H9 (cell line): ENCODE results near the gene TOB2. TPM values are rescaled to one million over a fixed set of nuclear protein-coding genes. Genes with fewer than 3 reads are reported as not detected.

Experiments used
- DNase-seq: peaks from one replicate; pipeline ENCODE4 v3.0.0-alpha.2; 2017
- H2AFZ ChIP-seq: one replicate; pipeline ENCODE4 v1.6.1; 2013; ENCODE audit warnings: mild to moderate bottlenecking, low read length, control low read depth, moderate library complexity
- H2AK5ac ChIP-seq: 2 replicates; pipeline ENCODE4 v1.6.1; 2013; ENCODE audit warnings: low read length, control low read depth, mixed read lengths; ENCODE audit not compliant: insufficient read length
- H2BK120ac ChIP-seq: one replicate; pipeline ENCODE4 v1.6.1; 2013; ENCODE audit warnings: low read depth, mild to moderate bottlenecking, low read length, control low read depth, inconsistent platforms; ENCODE audit not compliant: poor library complexity, severe bottlenecking
- H2BK12ac ChIP-seq: 2 replicates; pipeline ENCODE4 v1.6.1; 2013; ENCODE audit warnings: low read length, control low read depth, mixed read lengths, low read depth; ENCODE audit not compliant: insufficient read length
- H2BK15ac ChIP-seq: 2 replicates; pipeline ENCODE4 v1.6.1; 2013; ENCODE audit warnings: low read depth, low read length, control low read depth
- H2BK20ac ChIP-seq: one replicate; pipeline ENCODE4 v1.6.1; 2013; ENCODE audit warnings: low read depth, mild to moderate bottlenecking, low read length, control low read depth, inconsistent platforms; ENCODE audit not compliant: poor library complexity, severe bottlenecking
- H2BK5ac ChIP-seq: 2 replicates; pipeline ENCODE4 v1.6.1; 2013; ENCODE audit warnings: low read length, control low read depth, mixed read lengths; ENCODE audit not compliant: insufficient read length
- H3K14ac ChIP-seq: 2 replicates; pipeline ENCODE4 v1.6.1; 2013; ENCODE audit warnings: low read length, control low read depth; ENCODE audit not compliant: insufficient read depth
- H3K18ac ChIP-seq: 2 replicates; pipeline ENCODE4 v1.6.1; 2013; ENCODE audit warnings: low read depth, mild to moderate bottlenecking, mixed read lengths, low read length, control low read depth; ENCODE audit not compliant: insufficient read length
- H3K23ac ChIP-seq: 2 replicates; pipeline ENCODE4 v1.6.1; 2013; ENCODE audit warnings: low read length, control low read depth, mixed read lengths, low read depth; ENCODE audit not compliant: insufficient read length
- H3K23me2 ChIP-seq: 2 replicates; pipeline ENCODE4 v1.6.1; 2013; ENCODE audit warnings: low read depth, mild to moderate bottlenecking, mixed read lengths, low read length, control low read depth; ENCODE audit not compliant: insufficient read length, poor library complexity, severe bottlenecking
- H3K27ac ChIP-seq: 2 replicates; pipeline ENCODE4 v1.5.1; 2013; ENCODE audit warnings: low read length, control low read depth, mixed read lengths, low read depth; ENCODE audit not compliant: insufficient read length
- H3K27me3 ChIP-seq: 2 replicates; pipeline ENCODE4 v1.6.1; 2013; ENCODE audit warnings: low read length, control low read depth, inconsistent platforms; ENCODE audit not compliant: insufficient read depth
- H3K4ac ChIP-seq: 2 replicates; pipeline ENCODE4 v1.6.1; 2013; ENCODE audit warnings: low read depth, mild to moderate bottlenecking, control low read depth, inconsistent platforms, low read length, moderate library complexity
- H3K4me1 ChIP-seq: 2 replicates; pipeline ENCODE4 v1.6.1; 2013; ENCODE audit warnings: low read length, control low read depth, inconsistent platforms; ENCODE audit not compliant: insufficient read depth
- H3K4me2 ChIP-seq: 2 replicates; pipeline ENCODE4 v1.6.1; 2013; ENCODE audit warnings: low read length, control low read depth, mixed read lengths; ENCODE audit not compliant: insufficient read length, insufficient read depth
- H3K56ac ChIP-seq: 2 replicates; pipeline ENCODE4 v1.6.1; 2013; ENCODE audit warnings: low read depth, mild to moderate bottlenecking, mixed read lengths, low read length, control low read depth; ENCODE audit not compliant: insufficient read length
- H3K79me1 ChIP-seq: 2 replicates; pipeline ENCODE4 v1.6.1; 2013; ENCODE audit warnings: low read depth, mild to moderate bottlenecking, moderate library complexity, low read length, control low read depth, inconsistent platforms; ENCODE audit not compliant: insufficient read depth, poor library complexity, severe bottlenecking
- H3K79me2 ChIP-seq: 2 replicates; pipeline ENCODE4 v1.6.1; 2013; ENCODE audit warnings: low read length, control low read depth, inconsistent platforms; ENCODE audit not compliant: insufficient read depth
- H3K9ac ChIP-seq: 2 replicates; pipeline ENCODE4 v1.6.1; 2013; ENCODE audit warnings: low read length, control low read depth, mixed read lengths; ENCODE audit not compliant: insufficient read length; ENCODE audit errors: extremely low read depth
- H3K9me3 ChIP-seq: one replicate; pipeline ENCODE4 v1.6.1; 2013; ENCODE audit warnings: low read depth, low read length, inconsistent platforms; ENCODE audit not compliant: control insufficient read depth
- H3T11ph ChIP-seq: one replicate; pipeline ENCODE4 v1.6.1; 2013; ENCODE audit warnings: mild to moderate bottlenecking, low read length, control low read depth, inconsistent platforms
- H4K20me1 ChIP-seq: one replicate; pipeline ENCODE4 v1.6.1; 2013; ENCODE audit not compliant: control insufficient read depth, insufficient read length, insufficient read depth
- H4K5ac ChIP-seq: 2 replicates; pipeline ENCODE4 v1.6.1; 2013; ENCODE audit warnings: low read depth, mild to moderate bottlenecking, mixed read lengths, low read length, control low read depth; ENCODE audit not compliant: insufficient read length
- H4K8ac ChIP-seq: replicated peaks from 2 replicates; pipeline ENCODE4 v1.6.1; 2013; ENCODE audit warnings: low read length, control low read depth, mixed read lengths, low read depth; ENCODE audit not compliant: insufficient read length
- H4K91ac ChIP-seq: 2 replicates; pipeline ENCODE4 v1.6.1; 2013; ENCODE audit warnings: low read depth, mild to moderate bottlenecking, moderate library complexity, mixed read lengths, low read length, control low read depth; ENCODE audit not compliant: insufficient read length
- H3K27ac Mint-ChIP-seq, 3 experiments: 2 replicates in 2 of 3; 3 replicates in 1 of 3; pipeline ENCODE4 v1.8.0; 2020 to 2021; ENCODE audit warnings: mixed read lengths in 3 of 3, mild to moderate bottlenecking in 1 of 3, moderate library complexity in 1 of 3
- H3K27me3 Mint-ChIP-seq: 2 replicates; pipeline ENCODE4 v1.8.0; 2021; ENCODE audit warnings: low read depth, mild to moderate bottlenecking, moderate library complexity, mixed read lengths
- H3K36me3 Mint-ChIP-seq, 3 experiments: 2 replicates in 2 of 3; 3 replicates in 1 of 3; pipeline ENCODE4 v1.8.0; 2020 to 2021; ENCODE audit warnings: low read depth in 3 of 3, mixed read lengths in 3 of 3; ENCODE audit not compliant: insufficient read depth in 1 of 3
- H3K4me1 Mint-ChIP-seq, 2 experiments: 2 replicates each; pipeline ENCODE4 v1.8.0; 2020; ENCODE audit warnings: mixed read lengths in 2 of 2
- H3K4me3 Mint-ChIP-seq, 2 experiments: 2 replicates in 1 of 2; 3 replicates in 1 of 2; pipeline ENCODE4 v1.8.0; 2020 to 2021; ENCODE audit warnings: mild to moderate bottlenecking in 2 of 2, mixed read lengths in 2 of 2, moderate library complexity in 1 of 2
- H3K9me3 Mint-ChIP-seq, 2 experiments: 2 replicates in 1 of 2; 3 replicates in 1 of 2; pipeline ENCODE4 v1.8.0; 2020; ENCODE audit warnings: mild to moderate bottlenecking in 2 of 2, mixed read lengths in 2 of 2, moderate library complexity in 1 of 2
- CTCF ChIP-seq: fragments of 200-600 bp; sonication (generic); conservative IDR thresholded peaks from 3 replicates; pipeline ENCODE4 v1.8.0; 2021; ENCODE audit warnings: antibody characterized with exemption, mild to moderate bottlenecking
- WGBS: extraction: QIAGEN DNeasy Blood & Tissue Kit; methylation state at CpG from one replicate; pipeline ENCODE4 v1.1.7; 2013; ENCODE audit warnings: missing lambda C conversion rate, low lambda C conversion rate, mixed read lengths; ENCODE audit not compliant: insufficient read length; ENCODE audit errors: extremely low coverage; 5-methylcytosine and 5-hydroxymethylcytosine counted together
- total RNA-seq: library from RNA; stranded (reverse); gene quantifications from 2 replicates; pipeline ENCODE4 v1.2.1, GENCODE V29; 2021

The TOB2 gene
- total RNA-seq, 1 experiment from 2014 or later = 75.8 TPM

GRCh38 chr22:41446057-41446501 lies 522 bp downstream of the TOB2 start:
- Histone ChIP-seq H2BK12ac (no peak overlapping the region), H3K56ac (no peak overlapping the region), H2BK15ac (no peak overlapping the region), H2AFZ (no peak overlapping the region), H2BK120ac (no peak overlapping the region), H3K27me3 (no peaks in the 10 kb centered on the region), H3K18ac (no peak overlapping the region), H3K23me2 (peaks cover 23% of the 10 kb centered on the region), H2AK5ac (no peak overlapping the region), H2BK5ac (no peak overlapping the region), H3K4ac (no peak overlapping the region), H3K9ac (peak overlapping the region; percentile 57), H3K79me1 (peaks cover 4% of the 10 kb centered on the region), H4K91ac (no peak overlapping the region), H3T11ph (no peak overlapping the region), H3K79me2 (peaks cover 24% of the 10 kb centered on the region; the same call in 1 of the 2 replicates), H4K8ac (no peak overlapping the region), H3K4me2 (peak overlapping the region; percentile 82), H2BK20ac (no peak overlapping the region), H4K5ac (no peak overlapping the region), H4K20me1 (no peaks in the 10 kb centered on the region), H3K4me1 (no peaks in the 10 kb centered on the region; the same call in 1 of the 2 replicates), H3K14ac (peak overlapping the region; percentile 33), H3K27ac (no peak overlapping the region), H3K23ac (no peak overlapping the region), H3K9me3 (no peaks in the 10 kb centered on the region)
- H3K36me3 Mint-ChIP-seq = peaks cover 20 to 43% (median 43%) of the 10 kb centered on the region in 3 experiments
- H3K27me3 Mint-ChIP-seq = peaks cover 2% of the 10 kb centered on the region; the same call in 1 of the 2 replicates
- no peak for DNase-seq
- TF ChIP-seq CTCF = no peak
- peak overlapping the region; percentile 99 to 100 (median 99) for H3K27ac Mint-ChIP-seq
- peaks cover 14 to 25% of the 10 kb centered on the region in 2 experiments for H3K4me1 Mint-ChIP-seq
- no CpG with 5 or more reads among the region's 34 CpGs for WGBS
- no peaks in the 10 kb centered on the region for H3K9me3 Mint-ChIP-seq
- peak overlapping the region; percentile 96 for H3K4me3 Mint-ChIP-seq
